Fibroblast of lung (primary cell): ENCODE data around the gene LSM14B. TPM values are rescaled to one million over a fixed set of nuclear protein-coding genes. Genes with fewer than 3 reads are reported as not detected.

Source experiments
- DNase-seq, 2 donors: peaks; one replicate each; pipeline versions ENCODE4 v3.0.0 to v3.0.0-alpha.2; 2010; ENCODE audit warnings: low read depth in 2 of 2
- H2AFZ ChIP-seq: 2 replicates; pipeline ENCODE4 v1.5.1; 2012; ENCODE audit warnings: low read length, control low read depth, inconsistent platforms
- H3K27ac ChIP-seq: 2 replicates; pipeline ENCODE4 v1.5.1; 2011; ENCODE audit warnings: low read length, control low read depth; ENCODE audit not compliant: insufficient read depth
- H3K27me3 ChIP-seq: 2 replicates; pipeline ENCODE4 v1.5.1; 2011; ENCODE audit warnings: mild to moderate bottlenecking, low read length; ENCODE audit not compliant: control insufficient read depth, insufficient read depth
- H3K36me3 ChIP-seq: 2 replicates; pipeline ENCODE4 v1.5.1; 2011; ENCODE audit warnings: low read length; ENCODE audit not compliant: control insufficient read depth, insufficient read depth
- H3K4me1 ChIP-seq: 2 replicates; pipeline ENCODE4 v1.5.1; 2011; ENCODE audit warnings: low read length; ENCODE audit not compliant: control insufficient read depth, insufficient read depth; ENCODE audit errors: extremely low read depth
- H3K4me2 ChIP-seq: 2 replicates; pipeline ENCODE4 v1.5.1; 2011; ENCODE audit warnings: low read length, control low read depth; ENCODE audit not compliant: insufficient read depth; ENCODE audit errors: extremely low read depth
- H3K4me3 ChIP-seq, 4 experiments: fragments of 200-600 bp in 1 of 4; sonication (generic) in 1 of 4; replicated peaks in 1 of 4; 2 replicates each; pipeline ENCODE4 v1.5.1; 2011 to 2016; ENCODE audit warnings: low read length in 4 of 4, low read depth in 3 of 4, mild to moderate bottlenecking in 3 of 4, control low read depth in 2 of 4, inconsistent platforms in 1 of 4, mixed read lengths in 1 of 4; ENCODE audit not compliant: insufficient read depth in 1 of 4; ENCODE audit errors: control extremely low read depth in 1 of 4
- H3K79me2 ChIP-seq: 2 replicates; pipeline ENCODE4 v1.5.1; 2012; ENCODE audit warnings: mild to moderate bottlenecking, low read length, inconsistent platforms; ENCODE audit not compliant: control insufficient read depth, insufficient read depth
- H3K9ac ChIP-seq: 2 replicates; pipeline ENCODE4 v1.5.1; 2011; ENCODE audit warnings: mild to moderate bottlenecking, low read length, control low read depth; ENCODE audit not compliant: insufficient read depth
- H3K9me3 ChIP-seq: 2 replicates; pipeline ENCODE4 v1.5.1; 2012; ENCODE audit warnings: low read depth, low read length; ENCODE audit not compliant: control insufficient read depth, insufficient read depth
- H4K20me1 ChIP-seq: 2 replicates; pipeline ENCODE4 v1.5.1; 2011; ENCODE audit warnings: low read length; ENCODE audit not compliant: control insufficient read depth, insufficient read depth; ENCODE audit errors: extremely low read depth
- CTCF ChIP-seq, 2 donors: IDR thresholded peaks in 1 of 2; conservative IDR thresholded peaks in 1 of 2; 1 replicate in 1 of 2; 2 replicates in 1 of 2; pipeline ENCODE4 v1.5.1; 2011 to 2012; ENCODE audit warnings: low read length in 2 of 2, control low read depth in 1 of 2, inconsistent platforms in 1 of 2, low read depth in 1 of 2, mild to moderate bottlenecking in 1 of 2
- EZH2 ChIP-seq: IDR thresholded peaks from 2 replicates; pipeline ENCODE4 v1.5.1; 2012; ENCODE audit warnings: low read length, control low read depth, mild to moderate bottlenecking; ENCODE audit errors: missing control alignments
- polyA plus RNA-seq, 2 donors: library from polyadenylated mRNA; depleted of rRNA in 1 of 2; stranded (reverse) in 1 of 2; unstranded in 1 of 2; fragments of >200 nt; gene quantifications; 2 replicates each; pipeline ENCODE4 v1.2.1, GENCODE V29; 2011 to 2012; ENCODE audit warnings: missing spikeins in 1 of 2
- total RNA-seq: library from RNA; depleted of rRNA; stranded (reverse); fragments of >200 nt; gene quantifications from 2 replicates; pipeline ENCODE4 v1.2.1, GENCODE V29; 2014

The LSM14B gene
- total and polyA plus RNA-seq, 2 donors (not counting 1 experiment from before 2014, with no cell fraction given) = 20.2 to 48.7 TPM

- H3K9me3 ChIP-seq = no peaks in the 10 kb centered on the region
- H3K9ac ChIP-seq = no peak overlapping the region
- no peak overlapping the region for H3K4me2 ChIP-seq
- peaks cover 6% of the 10 kb centered on the region for H3K4me1 ChIP-seq
- H3K4me3 ChIP-seq = no peak overlapping the region
- no peak overlapping the region for H2AFZ ChIP-seq
- peaks cover 35% of the 10 kb centered on the region for H3K79me2 ChIP-seq
- no peak for DNase-seq
- H3K27ac ChIP-seq = no peak overlapping the region
- H3K27me3 ChIP-seq = no peaks in the 10 kb centered on the region
- peaks cover 2% of the 10 kb centered on the region for H4K20me1 ChIP-seq
- TF ChIP-seq CTCF (conservative IDR thresholded peaks at IDR 0.05 in 1 of 2, IDR thresholded peaks at IDR 0.05 in 1 of 2; ENCODE audit: low read depth in 1 of 2, low read length in 2 of 2) (no peak), EZH2 (no peak)
- H3K36me3 ChIP-seq = peaks cover 31% of the 10 kb centered on the region
Measured at GRCh38 chr20:62137092-62137384, 14.8 kb downstream of the LSM14B start.

GRCh38 chr20:62137478-62138203 lies 15.4 kb downstream of the LSM14B start:
- no peaks in the 10 kb centered on the region for H3K27me3 ChIP-seq
- H3K4me3 ChIP-seq = no peak overlapping the region
- no peak for DNase-seq
- no peak overlapping the region for H3K4me2 ChIP-seq
- H4K20me1 ChIP-seq = peaks cover 2% of the 10 kb centered on the region
- TF ChIP-seq CTCF (conservative IDR thresholded peaks at IDR 0.05 in 1 of 2, IDR thresholded peaks at IDR 0.05 in 1 of 2; ENCODE audit: low read depth in 1 of 2, low read length in 2 of 2) (no peak), EZH2 (no peak)
- no peak overlapping the region for H2AFZ ChIP-seq
- peaks cover 6% of the 10 kb centered on the region for H3K4me1 ChIP-seq
- peaks cover 28% of the 10 kb centered on the region for H3K36me3 ChIP-seq
- no peak overlapping the region for H3K9ac ChIP-seq
- no peak overlapping the region for H3K27ac ChIP-seq
- H3K79me2 ChIP-seq = peaks cover 41% of the 10 kb centered on the region
- H3K9me3 ChIP-seq = no peaks in the 10 kb centered on the region

GRCh38 chr20:62138204-62138543 lies 15.9 kb downstream of the LSM14B start:
- DNase-seq = no peak
- Histone ChIP-seq H3K27me3 (no peaks in the 10 kb centered on the region), H2AFZ (no peak overlapping the region), H3K36me3 (peaks cover 26% of the 10 kb centered on the region), H3K4me1 (peaks cover 6% of the 10 kb centered on the region), H4K20me1 (peaks cover 2% of the 10 kb centered on the region), H3K9me3 (no peaks in the 10 kb centered on the region), H3K79me2 (peaks cover 46% of the 10 kb centered on the region), H3K27ac (no peak overlapping the region), H3K9ac (no peak overlapping the region), H3K4me2 (no peak overlapping the region), H3K4me3 (no peak overlapping the region)
- TF ChIP-seq CTCF (conservative IDR thresholded peaks at IDR 0.05 in 1 of 2, IDR thresholded peaks at IDR 0.05 in 1 of 2; ENCODE audit: low read depth in 1 of 2, low read length in 2 of 2) (no peak), EZH2 (no peak)
